GM12801 (cell line): Measurements from ENCODE around the gene MOB3A.

ENCODE experiments used
- TF ChIP-seq, protein P1 (sequence below): IDR thresholded peaks from one replicate; pipeline ENCODE4 v1.5.1; 2011; ENCODE audit warnings: control low read depth; ENCODE audit not compliant: insufficient read length; ENCODE audit errors: extremely low read depth

The MOB3A gene

DNA sequence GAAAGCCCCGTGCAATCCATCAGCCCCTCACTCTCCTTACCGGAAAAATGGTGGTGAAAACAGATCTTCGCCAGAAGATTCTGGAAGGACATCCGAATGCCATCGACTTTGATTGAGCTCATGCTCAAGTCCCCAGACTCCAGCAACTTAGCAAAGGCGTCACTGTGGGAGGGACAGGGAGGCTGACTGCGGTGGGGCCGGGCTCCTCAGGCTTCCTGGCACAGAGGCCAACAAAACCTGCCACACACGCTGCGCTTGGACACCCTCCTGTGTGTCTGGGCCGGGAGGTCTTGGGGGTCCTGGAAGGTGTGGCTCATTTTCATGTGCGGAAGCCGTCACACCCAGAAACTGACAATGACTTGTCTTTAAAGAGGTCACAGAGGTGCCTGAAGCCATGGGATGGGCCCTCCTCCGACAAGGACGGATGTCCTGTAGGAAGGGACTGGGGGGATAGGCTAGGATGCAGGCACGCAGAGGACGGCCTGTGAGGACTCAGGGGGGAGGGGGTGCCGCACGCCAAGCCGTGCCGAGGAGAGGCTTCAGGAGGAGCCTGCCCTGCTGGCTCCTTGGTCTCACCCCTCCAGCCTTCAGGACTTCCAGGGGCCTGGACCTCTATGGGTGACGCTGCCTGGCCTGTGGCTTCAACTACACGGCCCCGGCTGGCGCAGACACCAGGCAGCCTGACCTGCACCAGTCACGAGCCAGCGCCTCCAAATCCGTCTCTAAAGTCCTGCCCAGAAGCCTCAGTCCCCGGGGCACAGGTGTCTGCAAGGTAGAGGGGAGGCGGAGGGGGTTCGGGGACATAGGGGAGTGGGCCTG is 13.1 kb upstream of the MOB3A start:
- TF ChIP-seq, protein P1, sequence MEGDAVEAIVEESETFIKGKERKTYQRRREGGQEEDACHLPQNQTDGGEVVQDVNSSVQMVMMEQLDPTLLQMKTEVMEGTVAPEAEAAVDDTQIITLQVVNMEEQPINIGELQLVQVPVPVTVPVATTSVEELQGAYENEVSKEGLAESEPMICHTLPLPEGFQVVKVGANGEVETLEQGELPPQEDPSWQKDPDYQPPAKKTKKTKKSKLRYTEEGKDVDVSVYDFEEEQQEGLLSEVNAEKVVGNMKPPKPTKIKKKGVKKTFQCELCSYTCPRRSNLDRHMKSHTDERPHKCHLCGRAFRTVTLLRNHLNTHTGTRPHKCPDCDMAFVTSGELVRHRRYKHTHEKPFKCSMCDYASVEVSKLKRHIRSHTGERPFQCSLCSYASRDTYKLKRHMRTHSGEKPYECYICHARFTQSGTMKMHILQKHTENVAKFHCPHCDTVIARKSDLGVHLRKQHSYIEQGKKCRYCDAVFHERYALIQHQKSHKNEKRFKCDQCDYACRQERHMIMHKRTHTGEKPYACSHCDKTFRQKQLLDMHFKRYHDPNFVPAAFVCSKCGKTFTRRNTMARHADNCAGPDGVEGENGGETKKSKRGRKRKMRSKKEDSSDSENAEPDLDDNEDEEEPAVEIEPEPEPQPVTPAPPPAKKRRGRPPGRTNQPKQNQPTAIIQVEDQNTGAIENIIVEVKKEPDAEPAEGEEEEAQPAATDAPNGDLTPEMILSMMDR: no peak

DNA sequence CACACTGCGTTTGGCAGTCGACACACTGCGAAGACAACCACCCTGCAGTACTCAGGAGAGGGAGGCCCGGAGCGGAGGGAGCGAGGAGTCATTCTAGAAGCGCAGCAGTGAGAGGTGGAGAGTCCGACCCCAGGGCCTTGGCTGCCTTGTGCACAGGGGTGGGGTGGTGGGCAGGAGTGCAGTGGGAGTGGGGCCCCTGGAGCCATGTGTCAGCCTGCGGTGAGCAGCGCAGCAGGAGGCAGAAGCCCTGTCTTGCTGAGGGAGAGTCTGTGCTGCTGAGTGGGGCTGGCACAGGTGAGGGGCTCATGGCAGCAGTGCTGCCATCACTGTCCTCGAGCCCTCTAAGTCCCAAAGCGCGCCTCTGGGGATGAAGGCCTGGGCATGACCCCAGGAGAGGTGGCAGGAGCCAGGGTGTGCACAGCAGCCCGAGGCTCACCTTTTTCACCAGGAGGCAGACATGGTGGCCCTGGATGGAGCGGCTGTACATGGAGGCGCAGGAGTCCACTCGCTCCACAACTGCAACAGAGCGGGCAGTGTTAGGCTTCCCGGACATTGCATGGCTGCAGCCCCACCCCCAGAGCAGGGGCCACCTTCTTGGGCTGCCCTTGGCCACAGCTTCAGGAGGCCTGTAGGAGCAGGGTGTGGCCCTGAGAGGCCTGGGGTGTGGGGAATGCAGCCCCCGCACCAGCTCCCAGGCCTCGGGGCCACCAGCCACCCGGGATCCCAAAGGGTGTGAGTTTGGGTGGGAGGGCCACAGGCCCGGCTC is 12.3 kb upstream of the MOB3A start:
- TF ChIP-seq, protein P1: no peak

DNA sequence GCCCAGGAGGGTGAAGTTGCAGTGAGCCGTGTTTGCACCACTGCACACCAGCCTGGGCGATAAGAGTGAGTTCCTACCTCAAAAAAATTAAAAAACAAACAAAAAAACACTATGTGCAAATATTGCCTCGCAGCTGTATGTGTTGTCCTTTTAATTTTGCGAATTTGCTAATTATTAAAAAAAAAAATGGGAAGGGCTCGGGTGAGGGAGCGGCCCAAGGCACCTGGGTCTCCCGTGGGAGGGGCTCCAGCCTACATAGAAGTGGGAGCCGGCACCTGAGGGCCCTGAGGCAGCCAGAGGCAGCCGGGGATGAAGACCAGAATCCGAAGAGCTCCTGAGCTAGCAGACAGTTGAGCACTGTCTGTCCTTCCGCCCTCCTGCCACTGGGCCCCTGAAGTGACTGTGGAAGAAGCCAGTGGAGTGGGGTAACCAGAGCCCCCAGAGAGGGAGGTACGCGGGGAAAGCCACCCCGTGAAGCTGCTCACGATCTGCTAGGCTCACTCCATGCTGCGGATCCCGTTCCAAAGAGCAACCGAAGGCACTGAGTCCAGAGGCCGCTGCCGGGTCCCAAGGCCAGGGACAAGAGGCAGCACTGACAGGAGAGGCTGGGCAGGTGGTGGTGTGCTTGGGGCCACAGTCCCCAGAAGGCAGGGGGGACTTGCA is 7.0 kb upstream of the MOB3A start:
- TF ChIP-seq, protein P1: no peak

DNA sequence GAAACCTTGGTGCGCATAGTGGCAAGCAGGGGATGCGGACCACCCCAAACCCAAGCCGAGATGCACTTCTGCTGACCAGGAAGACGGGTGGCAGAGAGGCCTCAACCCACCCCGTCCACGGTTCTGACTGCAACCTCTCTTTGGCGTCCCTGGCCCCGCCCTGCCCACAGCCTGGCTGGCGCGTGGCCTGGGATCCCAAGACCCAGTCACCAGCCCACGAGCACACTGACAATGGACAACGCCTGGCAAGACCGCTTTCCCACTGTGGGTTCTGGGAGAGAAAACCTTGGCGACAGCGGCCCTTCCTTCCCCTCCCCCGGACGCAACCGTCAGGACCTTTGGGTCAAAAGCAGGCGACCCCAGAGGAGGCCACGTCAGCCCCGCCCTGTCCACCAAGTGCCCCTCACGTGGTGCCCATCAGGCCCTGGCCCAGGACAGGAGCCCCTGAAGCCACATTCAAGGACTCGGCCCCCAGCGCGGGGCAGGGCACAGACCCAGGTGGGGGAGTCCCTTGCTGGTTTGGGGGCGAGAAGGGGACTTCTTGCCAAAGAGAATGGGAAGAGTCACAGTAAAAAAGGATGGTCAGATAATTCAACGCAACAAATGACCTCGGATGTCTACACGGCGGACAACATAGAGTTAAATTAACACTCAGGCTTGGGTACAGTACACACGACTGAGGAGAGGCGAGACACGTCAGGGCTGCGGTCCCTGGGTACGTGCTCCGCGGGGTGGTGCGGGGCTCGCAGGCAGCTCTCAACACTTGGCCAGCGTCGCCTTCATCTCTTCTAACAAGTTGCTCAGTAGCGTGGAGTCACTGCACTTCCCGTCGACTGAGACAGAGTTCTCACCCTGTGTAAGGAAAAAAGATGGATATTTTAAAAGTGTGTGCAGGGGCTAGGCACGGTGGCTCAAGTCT is 5.5 kb upstream of the MOB3A start:
- TF ChIP-seq, protein P1: no peak

DNA sequence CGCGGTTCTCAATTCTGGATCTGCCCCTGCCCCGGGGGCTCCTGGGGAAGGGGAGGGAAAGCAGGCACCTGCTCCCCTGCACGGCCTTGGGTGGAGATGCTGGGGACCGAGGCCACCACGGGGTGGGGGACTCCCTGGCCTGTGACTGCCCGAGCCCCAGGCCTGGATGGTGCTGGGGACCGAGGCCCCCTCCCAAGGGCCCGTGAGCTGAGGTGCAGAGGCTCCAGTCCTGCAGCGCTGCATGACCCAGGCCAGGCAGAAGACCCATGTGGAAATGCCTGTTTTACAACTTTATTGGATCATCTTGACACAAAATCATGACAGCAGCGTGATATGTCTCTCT is 4.6 kb upstream of the MOB3A start:
- TF ChIP-seq, protein P1: no peak

DNA sequence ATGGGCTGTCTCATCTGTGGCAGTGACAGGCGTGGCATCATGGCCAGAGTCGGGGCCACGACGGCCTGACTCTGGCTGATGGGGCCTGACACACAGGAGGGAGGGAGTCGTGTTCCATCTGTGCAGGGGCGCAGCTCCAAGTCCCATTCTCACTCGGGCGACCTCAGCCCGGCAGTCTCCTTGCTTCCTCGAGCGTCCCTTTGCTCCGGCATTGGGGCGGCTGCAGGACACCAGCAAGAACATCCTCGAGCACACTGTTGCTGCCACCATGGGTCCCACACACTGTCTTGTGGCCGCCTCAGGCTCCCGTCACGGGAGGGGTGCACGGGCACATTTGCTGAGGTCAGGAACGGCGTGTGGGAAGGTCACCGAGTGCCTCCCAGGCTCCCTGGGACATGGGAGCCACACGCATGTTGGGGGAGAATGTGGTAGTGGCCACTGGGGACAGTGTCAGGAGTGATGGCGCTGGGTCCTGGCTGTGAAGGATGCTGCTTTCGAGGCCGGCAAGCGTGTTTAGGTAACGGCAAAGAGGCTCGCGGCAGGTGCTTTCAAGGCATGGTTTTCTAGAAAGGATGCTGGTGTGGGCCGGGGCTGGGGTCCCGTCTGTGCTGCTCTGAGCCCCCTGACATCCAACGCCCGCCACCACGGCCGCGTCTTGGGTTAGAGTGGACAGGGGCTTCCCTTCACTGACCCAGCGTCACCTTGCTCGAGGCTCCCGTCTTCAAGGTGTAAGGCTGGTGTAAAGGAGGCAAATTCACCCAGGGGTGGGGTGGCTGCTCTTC is 4.0 kb upstream of the MOB3A start:
- TF ChIP-seq, protein P1: no peak
